BE2C (cell line): ENCODE data around the gene PHC2.

ENCODE experiments used
- DNase-seq: peaks from one replicate; pipeline ENCODE4 v3.0.0-alpha.2; 2020
- H3K27me3 ChIP-seq: fragments of 250-450 bp; sonication (Bioruptor Pico); 2 replicates; pipeline ENCODE4 v1.5.1; 2020; ENCODE audit warnings: mild to moderate bottlenecking
- H3K36me3 ChIP-seq: fragments of 250-450 bp; sonication (Bioruptor Pico); 2 replicates; pipeline ENCODE4 v1.5.1; 2020; ENCODE audit warnings: mild to moderate bottlenecking
- H3K4me1 ChIP-seq: fragments of 250-450 bp; sonication (Bioruptor Pico); 2 replicates; pipeline ENCODE4 v1.5.1; 2020
- H3K4me3 ChIP-seq: 2 replicates; pipeline ENCODE4 v1.5.1; 2011; ENCODE audit warnings: low read depth, low read length
- H3K9me3 ChIP-seq: fragments of 250-450 bp; sonication (Bioruptor Pico); 2 replicates; pipeline ENCODE4 v1.5.1; 2020
- CTCF ChIP-seq: IDR thresholded peaks from 2 replicates; pipeline ENCODE4 v1.5.1; 2012; ENCODE audit warnings: mild to moderate bottlenecking, low read depth, low read length

Gene PHC2

GRCh38 chr1:33374336-33375105, 56.4 kb downstream of the PHC2 start:
- Histone ChIP-seq H3K4me1 (no peaks in the 10 kb centered on the region), H3K36me3 (no peaks in the 10 kb centered on the region), H3K4me3 (no peak overlapping the region), H3K9me3 (no peaks in the 10 kb centered on the region), H3K27me3 (no peaks in the 10 kb centered on the region)
- TF ChIP-seq CTCF = no peak
- DNase-seq = no peak

- no peaks in the 10 kb centered on the region for H3K4me1 ChIP-seq
- no peaks in the 10 kb centered on the region for H3K36me3 ChIP-seq
- TF ChIP-seq CTCF = no peak
These were observed 57.3 kb downstream of the PHC2 start for GRCh38 chr1:33373606-33374005.

GRCh38 chr1:33372677-33373076, 58.2 kb downstream of the PHC2 start:
- no peak for TF ChIP-seq CTCF
- Histone ChIP-seq H3K4me1 (no peaks in the 10 kb centered on the region), H3K36me3 (no peaks in the 10 kb centered on the region), H3K4me3 (no peak overlapping the region), H3K27me3 (no peaks in the 10 kb centered on the region), H3K9me3 (no peaks in the 10 kb centered on the region)
- DNase-seq = no peak

More at GRCh38 chr1:33373606-33374005, 57.3 kb downstream of the PHC2 start:
- H3K27me3 ChIP-seq = no peaks in the 10 kb centered on the region
- DNase-seq = no peak
- no peaks in the 10 kb centered on the region for H3K9me3 ChIP-seq
- H3K4me3 ChIP-seq = no peak overlapping the region

GRCh38 chr1:33372162-33372561, 58.7 kb downstream of the PHC2 start:
- H3K27me3 ChIP-seq = no peaks in the 10 kb centered on the region
- no peaks in the 10 kb centered on the region for H3K9me3 ChIP-seq
- no peak for TF ChIP-seq CTCF
- no peaks in the 10 kb centered on the region for H3K4me1 ChIP-seq
- no peaks in the 10 kb centered on the region for H3K36me3 ChIP-seq
- DNase-seq = no peak
- H3K4me3 ChIP-seq = no peak overlapping the region

- H3K4me1 ChIP-seq = peaks cover 4% of the 10 kb centered on the region; the same call in 1 of the 2 replicates
- DNase-seq = no peak
- H3K27me3 ChIP-seq = no peaks in the 10 kb centered on the region
These were observed 59.6 kb downstream of the PHC2 start for GRCh38 chr1:33371334-33371733.

More at GRCh38 chr1:33371334-33371733, 59.6 kb downstream of the PHC2 start:
- H3K4me3 ChIP-seq = no peak overlapping the region
- H3K36me3 ChIP-seq = no peaks in the 10 kb centered on the region
- no peak for TF ChIP-seq CTCF
- no peaks in the 10 kb centered on the region for H3K9me3 ChIP-seq
